Ovary (tissue), 9 donors: ENCODE measurements around the gene GRB7. TPM values are rescaled to one million over a fixed set of nuclear protein-coding genes. Genes with fewer than 3 reads are reported as not detected.

Experiments
- DNase-seq, 5 donors: peaks; one replicate each; pipeline ENCODE4 v3.0.0-alpha.2; 2019 to 2020
- H3K27ac ChIP-seq, 2 donors: fragments of 200-600 bp; one replicate each; pipeline versions ENCODE4 v1.5.1 to v1.8.0; 2019 to 2022
- H3K27me3 ChIP-seq: fragments of 200-600 bp; one replicate; pipeline ENCODE4 v1.8.0; 2022
- H3K36me3 ChIP-seq: fragments of 200-600 bp; sonication (generic); one replicate; pipeline ENCODE4 v1.5.1; 2019
- H3K4me1 ChIP-seq: one replicate; pipeline ENCODE4 v1.8.1; 2013; ENCODE audit warnings: mild to moderate bottlenecking, moderate library complexity; ENCODE audit not compliant: insufficient read depth
- H3K4me3 ChIP-seq: fragments of 200-600 bp; sonication (generic); one replicate; pipeline ENCODE4 v1.5.1; 2017
- H3K9me3 ChIP-seq, 2 donors: fragments of 200-600 bp in 1 of 2; sonication (generic) in 1 of 2; one replicate each; pipeline versions ENCODE4 v1.5.1 to v1.8.1; 2013 to 2019; ENCODE audit warnings: mild to moderate bottlenecking in 1 of 2, moderate library complexity in 1 of 2
- CTCF ChIP-seq, 3 donors: fragments of 450-650 bp in 2 of 3; fragments of 200-600 bp in 1 of 3; IDR thresholded peaks; one replicate each; pipeline versions ENCODE4 v1.5.1 to v1.8.0; 2016 to 2022; ENCODE audit warnings: antibody characterized with exemption in 3 of 3, mild to moderate bottlenecking in 1 of 3
- EP300 ChIP-seq: sonication (generic); formaldehyde crosslinking; IDR thresholded peaks from one replicate; pipeline ENCODE4 v1.6.1; 2017; ENCODE audit warnings: antibody characterized with exemption
- POLR2A ChIP-seq: fragments of 450-650 bp; IDR thresholded peaks from one replicate; pipeline ENCODE4 v1.6.1; 2017; ENCODE audit warnings: antibody characterized with exemption, mild to moderate bottlenecking, moderate library complexity
- WGBS, 3 donors: extraction: QIAGEN DNeasy Blood & Tissue Kit in 1 of 3; methylation state at CpG; one replicate each; pipeline versions ENCODE4 v1.1.5 to v1.1.7; 2013 to 2017; 5-methylcytosine and 5-hydroxymethylcytosine counted together
- intact Hi-C, 4 donors: fragments of 100-400 bp; cut with DNase I; formaldehyde crosslinking; loops; one replicate each; pipeline versions ENCODE4 v1.11.0 to v1.15.1; 2022 to 2023
- polyA plus RNA-seq, 2 donors: library from polyadenylated mRNA; stranded (reverse); fragments of 200-250 nt in 1 of 2; fragments of 350-450 nt in 1 of 2; fragmentation: Illumina TruSeq in 1 of 2; extraction: RNeasy Lipid Tissue Mini Kit (QIAGEN cat#74804) in 1 of 2; gene quantifications; one replicate each; pipeline ENCODE4 v1.2.3, GENCODE V29; 2013 to 2014
- total RNA-seq, 7 donors: library from RNA; depleted of rRNA in 2 of 7; stranded (reverse); fragments of >200 nt in 2 of 7; fragmentation: NEBNext Ultra II Directional in 3 of 7; extraction: Animal tissue kit (Norgen Biotek cat#: 25700) in 3 of 7; gene quantifications; one replicate each; pipeline versions ENCODE4 v1.1.0 to v1.2.4, GENCODE V29; 2016 to 2023
- donor health status: DM: no; HTN: no; CAD: no; lungs with moderate emphysema.
- donor health status: DM: no; HTN: no; CAD: no.
- donor health status: Bipolar disorder and iron deficiency.
- donor health status: DM: yes; HTN: yes; CAD: no.
- donor health status: DM: no; HTN: no; CAD: no.
- donor health status: DM: yes; HTN: yes; CAD: no.

Gene GRB7
- total and polyA plus RNA-seq, 9 donors: 0.23 to 63.0 (median 2.1) TPM

GRCh38 chr17:39711851-39712250, 25.9 kb upstream of the GRB7 start:
- no peaks in the 10 kb centered on the region for H3K9me3 ChIP-seq
- TF ChIP-seq POLR2A: no peak
- TF ChIP-seq CTCF (IDR thresholded peaks at IDR 0.05): no peak
- TF ChIP-seq EP300: no peak
- WGBS, 3 donors: 89 to 93% (median 91%) methylated on average over 10 of the region's 10 CpGs
- no peaks in the 10 kb centered on the region for H3K4me1 ChIP-seq
- H3K36me3 ChIP-seq: no peaks in the 10 kb centered on the region
- no peak overlapping the region for H3K4me3 ChIP-seq
- intact Hi-C loops: no loop called here
- H3K27me3 ChIP-seq: no peaks in the 10 kb centered on the region
- DNase-seq: no peak
- no peak overlapping the region for H3K27ac ChIP-seq

GRCh38 chr17:39714234-39714633, 23.5 kb upstream of the GRB7 start:
- DNase-seq: no peak
- H3K27ac ChIP-seq: no peak overlapping the region
- intact Hi-C loops: no loop called here
- no peaks in the 10 kb centered on the region for H3K27me3 ChIP-seq
- TF ChIP-seq EP300 (no peak), CTCF (IDR thresholded peaks at IDR 0.05) (no peak), POLR2A (no peak)
- 90 to 93% (median 93%) methylated on average over 4 of the region's 4 CpGs for WGBS, 3 donors
- H3K4me3 ChIP-seq: no peak overlapping the region
- no peaks in the 10 kb centered on the region for H3K9me3 ChIP-seq
- no peaks in the 10 kb centered on the region for H3K36me3 ChIP-seq
- H3K4me1 ChIP-seq: no peaks in the 10 kb centered on the region

GRCh38 chr17:39715375-39716072, 22.2 kb upstream of the GRB7 start:
- 92 to 94% (median 94%) methylated on average over 18 of the region's 18 CpGs for WGBS, 3 donors
- H3K36me3 ChIP-seq: no peaks in the 10 kb centered on the region
- no peaks in the 10 kb centered on the region for H3K9me3 ChIP-seq
- H3K4me1 ChIP-seq: no peaks in the 10 kb centered on the region
- H3K4me3 ChIP-seq: no peak overlapping the region
- TF ChIP-seq CTCF (IDR thresholded peaks at IDR 0.05) (no peak), POLR2A (no peak)
- H3K27ac ChIP-seq: no peak overlapping the region
- intact Hi-C loops: no loop called here
- no peaks in the 10 kb centered on the region for H3K27me3 ChIP-seq
- no peak for DNase-seq

- no peak for DNase-seq
- intact Hi-C loops: no loop called here
- H3K4me3 ChIP-seq: no peak overlapping the region
- no peaks in the 10 kb centered on the region for H3K9me3 ChIP-seq
- H3K36me3 ChIP-seq: no peaks in the 10 kb centered on the region
- H3K27ac ChIP-seq: no peak overlapping the region
- TF ChIP-seq EP300 (no peak), POLR2A (no peak), CTCF (IDR thresholded peaks at IDR 0.05) (no peak)
- 93 to 94% (median 94%) methylated on average over 15 of the region's 15 CpGs for WGBS, 3 donors
- H3K27me3 ChIP-seq: no peaks in the 10 kb centered on the region
- H3K4me1 ChIP-seq: no peaks in the 10 kb centered on the region
Measured at GRCh38 chr17:39716073-39716818, 21.5 kb upstream of the GRB7 start.
